Activated T-helper 2 cell treated with anti-CD3 and anti-CD28 coated beads, Interferon-gamma antibody, Interleukin-2, Interleukin-4, amounts not matched to agents 10 μg/mL and 5 μg/mL and 100 μg/mL, durations not matched to agents 14 hours and 24 hours and 36 hours (primary cell): Measurements from ENCODE around the gene STAG3. TPM values are rescaled to one million over a fixed set of nuclear protein-coding genes. Genes with fewer than 3 reads are reported as not detected.

Experiments used
- total RNA-seq: library from RNA; stranded (reverse); gene quantifications from 2 replicates; pipeline ENCODE4 v1.2.3, GENCODE V29; 2022

Gene STAG3
- total RNA-seq, 1 donor from 2014 or later, result 22.3 TPM

Other genes starting within 250 kb of the STAG3 start
- 0.21 TPM in 1 of 2 replicates, not detected in the other for gene GJC3, start 248.3 kb upstream of the STAG3 start, total RNA-seq
- not detected in 2 replicates for gene AZGP1, start 201.9 kb upstream of the STAG3 start, total RNA-seq
- 59.0 and 63.5 TPM in 2 replicates for gene ZKSCAN1, start 162.3 kb upstream of the STAG3 start, total RNA-seq
- gene ZSCAN21, start 128.1 kb upstream of the STAG3 start, total RNA-seq, result 6.1 and 7.7 TPM in 2 replicates
- gene ZNF3, start 96.2 kb upstream of the STAG3 start, total RNA-seq, result 23.6 and 25.5 TPM in 2 replicates
- 116 and 119 TPM in 2 replicates for gene COPS6, start 88.9 kb upstream of the STAG3 start, total RNA-seq
- gene MCM7, start 76.5 kb upstream of the STAG3 start, total RNA-seq, result 383 and 389 TPM in 2 replicates
- 12.2 and 16.4 TPM in 2 replicates for gene AP4M1, start 76.3 kb upstream of the STAG3 start, total RNA-seq
- 68.1 and 76.9 TPM in 2 replicates for gene TAF6, start 58.6 kb upstream of the STAG3 start, total RNA-seq
- gene CNPY4, start 58.3 kb upstream of the STAG3 start, total RNA-seq, result 17.0 and 19.1 TPM in 2 replicates
- gene MBLAC1, start 51.0 kb upstream of the STAG3 start, total RNA-seq, result 2.8 and 2.9 TPM in 2 replicates
- gene LAMTOR4, start 29.0 kb upstream of the STAG3 start, total RNA-seq, result 125 and 130 TPM in 2 replicates
- 31.2 and 33.2 TPM in 2 replicates for gene TRAPPC14, start 19.2 kb upstream of the STAG3 start, total RNA-seq
- 2.4 and 2.8 TPM in 2 replicates for gene GAL3ST4, start 9.3 kb upstream of the STAG3 start, total RNA-seq
- gene GPC2, start 537 bp upstream of the STAG3 start, total RNA-seq, result 7.0 and 7.8 TPM in 2 replicates
- gene PVRIG, start 42.0 kb downstream of the STAG3 start, total RNA-seq, result 18.7 and 21.7 TPM in 2 replicates
- not detected in 2 replicates for gene SPDYE3, start 129.8 kb downstream of the STAG3 start, total RNA-seq
- gene PILRB, start 180.2 kb downstream of the STAG3 start, total RNA-seq, result 86.2 and 87.5 TPM in 2 replicates
- gene PILRA, start 195.6 kb downstream of the STAG3 start, total RNA-seq, result 12.3 TPM in 2 replicates